ENCODE measurements around the gene G6PC1. TPM values are rescaled to one million over a fixed set of nuclear protein-coding genes. Genes with fewer than 3 reads are reported as not detected.
A peak's percentile ranks its signal among the peaks of the same experiment; 100 is the strongest.

G6PC1 gene
- total and polyA plus RNA-seq, 2 of the 13 experiments (the other 11 are each of a cell fraction or from before 2014, with no cell fraction given): 1.7 to 37.9 TPM

- TF ChIP-seq ERF (CRISPR knock-in tag; IDR thresholded peaks at IDR 0.05) (no peak), NCOA2 (CRISPR knock-in tag; IDR thresholded peaks at IDR 0.05) (peak; percentile 50; the same call in 1 of the 2 replicates), NR2F6 (IDR thresholded peaks at IDR 0.05) (0 out of 2 replicates have a peak, but pooled peaks have one; percentile 16), NR2F6 (CRISPR knock-in tag; IDR thresholded peaks at IDR 0.05) (peak; percentile 55), SOX5 (CRISPR knock-in tag; IDR thresholded peaks at IDR 0.05; ENCODE audit: borderline replicate concordance) (peak; percentile 66; the same call in 1 of the 2 replicates), IKZF1 (IDR thresholded peaks at IDR 0.05) (no peak), HOXA3 (CRISPR knock-in tag; IDR thresholded peaks at IDR 0.05) (peak; percentile 42; the same call in 1 of the 2 replicates), KDM6A (CRISPR knock-in tag; IDR thresholded peaks at IDR 0.05; ENCODE audit: low read depth) (peak; percentile 53), NR2C2 (CRISPR knock-in tag; IDR thresholded peaks at IDR 0.05; ENCODE audit: borderline replicate concordance) (no peak), GTF3A (CRISPR knock-in tag; conservative IDR thresholded peaks at IDR 0.05) (no peak), PHF21A (CRISPR knock-in tag; IDR thresholded peaks at IDR 0.05) (0 out of 2 replicates have a peak, but pooled peaks have one; percentile 34), PBX3 (CRISPR knock-in tag; IDR thresholded peaks at IDR 0.05; ENCODE audit: borderline replicate concordance) (no peak), ZNF768 (CRISPR knock-in tag; IDR thresholded peaks at IDR 0.05) (no peak), SIX4 (CRISPR knock-in tag; IDR thresholded peaks at IDR 0.05) (no peak; the same call in 1 of the 2 replicates), THAP8 (CRISPR knock-in tag; IDR thresholded peaks at IDR 0.05; ENCODE audit: borderline replicate concordance) (no peak), TEAD3 (CRISPR knock-in tag; optimal IDR thresholded peaks at IDR 0.05; ENCODE audit: borderline replicate concordance) (peak; percentile 50), NFYC (CRISPR knock-in tag; IDR thresholded peaks at IDR 0.05) (no peak), LBX2 (CRISPR knock-in tag; IDR thresholded peaks at IDR 0.05; ENCODE audit: borderline replicate concordance) (no peak), ZNF780A (CRISPR knock-in tag; IDR thresholded peaks at IDR 0.05) (no peak), NKX3-1 (CRISPR knock-in tag; IDR thresholded peaks at IDR 0.05) (no peak), ZNF75D (CRISPR knock-in tag; IDR thresholded peaks at IDR 0.05; ENCODE audit: borderline replicate concordance) (no peak), PPARG (CRISPR knock-in tag; conservative IDR thresholded peaks at IDR 0.05) (peak; percentile 74), MIER3 (CRISPR knock-in tag; IDR thresholded peaks at IDR 0.05; ENCODE audit: borderline replicate concordance) (peak; percentile 64; the same call in 1 of the 2 replicates), FOXA3 (CRISPR knock-in tag; IDR thresholded peaks at IDR 0.05) (peak; percentile 99), ATF5 (CRISPR knock-in tag; IDR thresholded peaks at IDR 0.05; ENCODE audit: low read depth) (no peak), FOXP4 (CRISPR knock-in tag; IDR thresholded peaks at IDR 0.05) (peak; percentile 78), NFATC3 (CRISPR knock-in tag; IDR thresholded peaks at IDR 0.05) (no peak), SIN3A (IDR thresholded peaks at IDR 0.05; ENCODE audit: borderline replicate concordance, low read depth, low read length) (0 out of 2 replicates have a peak, but pooled peaks have one; percentile 25), FOSL1 (CRISPR knock-in tag; IDR thresholded peaks at IDR 0.05; ENCODE audit: borderline replicate concordance) (no peak)
These were observed 18.4 kb downstream of the G6PC1 start (continued) for GRCh38 chr17:42918902-42919521.

Data from HepG2 (cell line).